ENCODE results near the gene ATG9B. TPM values are rescaled to one million over a fixed set of nuclear protein-coding genes. Genes with fewer than 3 reads are reported as not detected.

The ATG9B gene
- total RNA-seq, 4 donors from 2014 or later, result 27.0 to 195 (median 122) TPM

Other genes starting within 250 kb of the ATG9B start
- 10 to 100 TPM in 1 of 4 donors, 1 to 10 TPM in 3; 2.5 to 14.5 (median 4.9) TPM for gene TMEM176B, start 224.1 kb downstream of the ATG9B start, total RNA-seq
- gene TMEM176A, start 223.7 kb downstream of the ATG9B start, total RNA-seq, result 10 to 100 TPM in 1 of 4 donors, 1 to 10 TPM in 3; 3.2 to 12.9 (median 6.0) TPM
- gene AOC1, start 172.0 kb downstream of the ATG9B start, total RNA-seq, result 1 to 10 TPM; 1.9 to 5.5 (median 2.3) TPM
- under 1 TPM in 1 of 4 donors, not detected in 3; 0.70 TPM for gene KCNH2, start 46.2 kb downstream of the ATG9B start, total RNA-seq
- 10 to 100 TPM in 1 of 4 donors, 1 to 10 TPM in 3; 2.6 to 10.9 (median 6.8) TPM for gene NOS3, start 33.5 kb downstream of the ATG9B start, total RNA-seq
- 10 to 100 TPM; 29.5 to 42.3 (median 31.9) TPM for gene ABCB8, start 4.0 kb upstream of the ATG9B start, total RNA-seq
- gene ASIC3, start 24.0 kb upstream of the ATG9B start, total RNA-seq, result 1 to 10 TPM; 2.6 to 8.7 (median 4.1) TPM
- 10 to 100 TPM in 3 of 4 donors, 1 to 10 TPM in 1; 7.7 to 14.7 (median 13.4) TPM for gene CDK5, start 33.4 kb upstream of the ATG9B start, total RNA-seq
- 10 to 100 TPM; 31.9 to 78.7 (median 59.7) TPM for gene SLC4A2, start 35.1 kb upstream of the ATG9B start, total RNA-seq
- 100 to 1,000 TPM in 2 of 4 donors, 10 to 100 TPM in 2; 76.8 to 102 (median 90.9) TPM for gene FASTK, start 56.3 kb upstream of the ATG9B start, total RNA-seq
- gene TMUB1, start 59.0 kb upstream of the ATG9B start, total RNA-seq, result 10 to 100 TPM; 32.5 to 50.3 (median 45.7) TPM
- 100 to 1,000 TPM; 126 to 162 (median 134) TPM for gene AGAP3, start 62.0 kb upstream of the ATG9B start, total RNA-seq
- gene GBX1, start 143.2 kb upstream of the ATG9B start, total RNA-seq, result not detected
- gene ASB10, start 162.8 kb upstream of the ATG9B start, total RNA-seq, result not detected
- gene H2BK1, start 186.0 kb upstream of the ATG9B start, total RNA-seq, result not detected
- gene ABCF2, start 202.7 kb upstream of the ATG9B start, total RNA-seq, result 10 to 100 TPM; 25.3 to 96.5 (median 40.1) TPM
- gene CHPF2, start 208.0 kb upstream of the ATG9B start, total RNA-seq, result 10 to 100 TPM; 21.5 to 28.6 (median 25.4) TPM
- gene SMARCD3, start 224.2 kb upstream of the ATG9B start, total RNA-seq, result 10 to 100 TPM in 2 of 4 donors, 1 to 10 TPM in 2; 9.6 to 15.8 (median 10.9) TPM

All from suprapubic skin (tissue), 4 donors.